Uterus (tissue), 2 donors: ENCODE measurements around the gene PLXND1.

Experiments used
- CTCF ChIP-seq, 4 experiments: fragments of 200-600 bp in 2 of 4; fragments of 450-650 bp in 2 of 4; sonication (generic) in 2 of 4; IDR thresholded peaks; one replicate each; pipeline ENCODE4 v1.5.1; 2016 to 2019; ENCODE audit warnings: antibody characterized with exemption in 4 of 4, mild to moderate bottlenecking in 2 of 4, moderate library complexity in 1 of 4
- POLR2A ChIP-seq, 2 donors: fragments of 450-650 bp; IDR thresholded peaks; one replicate each; pipeline ENCODE4 v1.6.1; 2016; ENCODE audit warnings: antibody characterized with exemption in 2 of 2, mild to moderate bottlenecking in 1 of 2, moderate library complexity in 1 of 2

- TF ChIP-seq CTCF (IDR thresholded peaks at IDR 0.05) (no peak), POLR2A (IDR thresholded peaks at IDR 0.05) (no peak)
Observed at GRCh38 chr3:129581623-129582022, 24.9 kb downstream of the PLXND1 start.
